Right lobe of liver (tissue), 6 donors: ENCODE measurements around the gene CUL7. TPM values are rescaled to one million over a fixed set of nuclear protein-coding genes. Genes with fewer than 3 reads are reported as not detected.

Experiments used
- ATAC-seq, 4 donors: fragments of 200-7000 bp; cut with Tn5 transposase; one replicate each; pipeline ENCODE4 v1.9.1; 2020; ENCODE audit warnings: mild to moderate bottlenecking in 4 of 4, moderate library complexity in 4 of 4
- DNase-seq, 3 donors: peaks; one replicate each; pipeline ENCODE4 v3.0.0-alpha.2; 2020
- H3K27ac ChIP-seq, 3 donors: fragments of 200-600 bp; one replicate each; pipeline ENCODE4 v1.8.0; 2022
- H3K27me3 ChIP-seq, 2 donors: fragments of 200-600 bp; one replicate each; pipeline ENCODE4 v1.8.0; 2022
- H3K36me3 ChIP-seq, 4 donors: fragments of 200-600 bp; sonication (generic) in 1 of 4; one replicate each; pipeline versions ENCODE4 v1.5.1 to v1.8.0; 2017 to 2022; ENCODE audit warnings: control low read depth in 1 of 4
- H3K4me1 ChIP-seq, 4 donors: fragments of 200-600 bp; sonication (generic) in 1 of 4; one replicate each; pipeline versions ENCODE4 v1.5.1 to v1.8.0; 2017 to 2022; ENCODE audit warnings: control low read depth in 1 of 4
- H3K4me3 ChIP-seq, 3 donors: fragments of 200-600 bp; one replicate each; pipeline ENCODE4 v1.8.0; 2022
- H3K9me3 ChIP-seq, 4 donors: fragments of 200-600 bp; sonication (generic) in 1 of 4; one replicate each; pipeline versions ENCODE4 v1.5.1 to v1.8.0; 2017 to 2022; ENCODE audit warnings: control low read depth in 1 of 4
- POLR2A ChIP-seq: fragments of 450-650 bp; IDR thresholded peaks from one replicate; pipeline ENCODE4 v1.6.1; 2017; ENCODE audit warnings: antibody characterized with exemption, mild to moderate bottlenecking
- WGBS: methylation state at CpG from one replicate; pipeline ENCODE4 v1.1.6; 2018; ENCODE audit warnings: low coverage, low lambda C conversion rate; ENCODE audit not compliant: insufficient coverage; ENCODE audit errors: missing lambda C conversion rate; 5-methylcytosine and 5-hydroxymethylcytosine counted together
- intact Hi-C, 2 donors: fragments of 100-400 bp; cut with DNase I; formaldehyde crosslinking; loops; one replicate each; pipeline versions ENCODE4 v1.11.2 to v1.14.1; 2022
- total RNA-seq, 6 experiments: library from RNA; depleted of rRNA in 2 of 6; stranded (reverse); fragments of >200 nt in 2 of 6; fragmentation: NEBNext Ultra II Directional in 3 of 6; extraction: Animal tissue kit (Norgen Biotek cat#: 25700) in 3 of 6; gene quantifications; one replicate each; pipeline versions ENCODE4 v1.1.0 to v1.2.4, GENCODE V29; 2016 to 2023
- TF ChIP-seq, protein P1 (sequence below), 4 donors: fragments of 200-600 bp in 3 of 4; fragments of 450-650 bp in 1 of 4; IDR thresholded peaks; one replicate each; pipeline versions ENCODE4 v1.5.1 to v1.8.0; 2016 to 2022; ENCODE audit warnings: antibody characterized with exemption in 4 of 4, mild to moderate bottlenecking in 2 of 4
- donor health status: DM: no; HTN: yes; CAD: no.
- donor health status: DM: no; HTN: no; CAD: no.
- donor health status: DM: no; HTN: no; CAD: no.
- donor health status: DM: no; HTN: yes; CAD: no.
- donor health status: DM: no; HTN: yes; CAD: no.

Gene CUL7
- total RNA-seq, 6 experiments from 2014 or later, result 6.5 to 12.7 (median 8.8) TPM

DNA sequence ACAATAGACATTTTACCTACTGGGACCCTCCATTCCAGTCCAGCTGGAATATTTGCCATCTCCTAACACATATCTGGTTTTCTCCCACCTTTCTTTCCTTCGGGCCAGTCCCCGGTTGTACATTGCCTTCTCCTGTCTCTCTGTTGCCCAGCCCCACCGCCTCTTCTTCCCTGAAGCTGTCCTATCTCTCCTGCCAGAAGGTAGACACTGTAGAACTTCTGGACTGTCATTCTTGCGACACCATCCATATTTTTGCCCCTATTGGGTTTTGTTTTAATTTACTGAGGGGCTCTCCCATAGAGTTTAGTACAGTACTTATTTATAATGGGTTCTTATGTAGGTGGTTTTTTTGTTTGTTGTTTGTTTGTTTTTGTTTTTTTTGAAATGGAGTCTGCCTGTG is 27.4 kb upstream of the CUL7 start:
- Histone ChIP-seq H3K4me3 (no peak overlapping the region), H3K27ac (no peak overlapping the region), H3K4me1 (peaks cover 0 to 2% (median 0%) of the 10 kb centered on the region in 4 donors), H3K27me3 (no peaks in the 10 kb centered on the region), H3K9me3 (no peaks in the 10 kb centered on the region), H3K36me3 (no peaks in the 10 kb centered on the region)
- ATAC-seq, result no peak
- 88% methylated on average over 4 of the region's 4 CpGs for WGBS
- intact Hi-C loops, result no loop called here
- DNase-seq, result no peak
- TF ChIP-seq POLR2A, result no peak
- TF ChIP-seq, protein P1, sequence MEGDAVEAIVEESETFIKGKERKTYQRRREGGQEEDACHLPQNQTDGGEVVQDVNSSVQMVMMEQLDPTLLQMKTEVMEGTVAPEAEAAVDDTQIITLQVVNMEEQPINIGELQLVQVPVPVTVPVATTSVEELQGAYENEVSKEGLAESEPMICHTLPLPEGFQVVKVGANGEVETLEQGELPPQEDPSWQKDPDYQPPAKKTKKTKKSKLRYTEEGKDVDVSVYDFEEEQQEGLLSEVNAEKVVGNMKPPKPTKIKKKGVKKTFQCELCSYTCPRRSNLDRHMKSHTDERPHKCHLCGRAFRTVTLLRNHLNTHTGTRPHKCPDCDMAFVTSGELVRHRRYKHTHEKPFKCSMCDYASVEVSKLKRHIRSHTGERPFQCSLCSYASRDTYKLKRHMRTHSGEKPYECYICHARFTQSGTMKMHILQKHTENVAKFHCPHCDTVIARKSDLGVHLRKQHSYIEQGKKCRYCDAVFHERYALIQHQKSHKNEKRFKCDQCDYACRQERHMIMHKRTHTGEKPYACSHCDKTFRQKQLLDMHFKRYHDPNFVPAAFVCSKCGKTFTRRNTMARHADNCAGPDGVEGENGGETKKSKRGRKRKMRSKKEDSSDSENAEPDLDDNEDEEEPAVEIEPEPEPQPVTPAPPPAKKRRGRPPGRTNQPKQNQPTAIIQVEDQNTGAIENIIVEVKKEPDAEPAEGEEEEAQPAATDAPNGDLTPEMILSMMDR (IDR thresholded peaks at IDR 0.05), result no peak

DNA sequence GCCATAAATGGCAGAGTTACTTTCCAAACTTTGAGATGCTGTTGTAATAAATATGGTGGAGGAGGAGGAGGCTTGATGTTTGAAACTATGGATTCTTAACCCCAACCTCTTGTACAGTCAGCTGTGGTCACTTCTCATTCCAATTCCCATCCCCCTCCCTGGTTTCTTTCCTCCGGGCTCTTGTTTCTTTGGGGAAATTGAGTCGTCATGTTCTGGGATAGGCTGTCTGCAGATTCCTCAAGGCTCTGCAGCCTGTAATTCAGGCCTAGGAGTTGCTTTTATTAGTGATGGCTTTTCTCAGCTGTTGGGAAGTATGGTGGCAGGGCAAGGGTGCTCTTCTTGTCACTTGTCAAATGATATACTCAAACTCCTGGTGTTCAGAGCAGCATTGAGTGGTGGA is 25.0 kb upstream of the CUL7 start:
- intact Hi-C loops, result no loop called here
- Histone ChIP-seq H3K9me3 (no peaks in the 10 kb centered on the region), H3K4me1 (peaks cover 0 to 5% (median under 1%) of the 10 kb centered on the region in 4 donors), H3K27me3 (no peaks in the 10 kb centered on the region), H3K27ac (no peak overlapping the region), H3K4me3 (no peak overlapping the region), H3K36me3 (peaks cover 0 to 7% (median under 1%) of the 10 kb centered on the region in 4 donors)
- no peak for ATAC-seq
- no peak for DNase-seq
- WGBS, result 100% methylated on average over 1 of the region's 2 CpGs
- TF ChIP-seq, protein P1 (IDR thresholded peaks at IDR 0.05), result no peak
- no peak for TF ChIP-seq POLR2A

DNA sequence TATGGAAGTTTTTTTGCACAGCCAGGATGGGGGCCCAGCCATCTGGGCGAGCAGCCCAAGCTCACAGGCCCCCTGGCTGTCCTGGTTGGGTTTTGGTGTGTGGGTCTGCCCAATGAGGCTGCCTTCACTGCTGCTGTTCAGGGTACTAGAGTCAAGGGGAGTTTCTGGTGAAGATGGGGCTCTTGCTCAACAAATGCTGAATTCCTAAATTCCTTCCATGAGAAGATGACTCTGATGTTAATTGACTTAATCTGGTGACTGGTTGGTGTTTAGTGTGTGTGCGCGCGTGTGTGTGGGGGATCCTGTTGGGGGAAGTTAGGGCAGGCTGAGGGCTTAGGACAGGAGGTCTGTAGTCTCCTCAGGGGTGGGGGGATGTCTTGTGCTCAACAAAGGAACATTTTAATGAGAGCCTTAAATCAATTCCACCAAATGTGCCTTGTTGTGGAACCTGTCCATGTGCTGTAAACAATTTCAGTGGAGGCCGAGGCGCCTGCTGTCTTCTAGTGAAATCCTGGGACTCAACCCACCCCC is 24.4 kb upstream of the CUL7 start:
- no peak for TF ChIP-seq POLR2A
- TF ChIP-seq, protein P1 (IDR thresholded peaks at IDR 0.05), result no peak
- ATAC-seq, result no peak
- Histone ChIP-seq H3K9me3 (no peaks in the 10 kb centered on the region), H3K27ac (no peak overlapping the region), H3K4me3 (no peak overlapping the region), H3K36me3 (peaks cover 0 to 11% (median 3%) of the 10 kb centered on the region in 4 donors), H3K27me3 (no peaks in the 10 kb centered on the region), H3K4me1 (peaks cover 0 to 5% (median under 1%) of the 10 kb centered on the region in 4 donors)
- DNase-seq, result no peak
- WGBS, result 96% methylated on average over 3 of the region's 6 CpGs
- intact Hi-C loops, result no loop called here

DNA sequence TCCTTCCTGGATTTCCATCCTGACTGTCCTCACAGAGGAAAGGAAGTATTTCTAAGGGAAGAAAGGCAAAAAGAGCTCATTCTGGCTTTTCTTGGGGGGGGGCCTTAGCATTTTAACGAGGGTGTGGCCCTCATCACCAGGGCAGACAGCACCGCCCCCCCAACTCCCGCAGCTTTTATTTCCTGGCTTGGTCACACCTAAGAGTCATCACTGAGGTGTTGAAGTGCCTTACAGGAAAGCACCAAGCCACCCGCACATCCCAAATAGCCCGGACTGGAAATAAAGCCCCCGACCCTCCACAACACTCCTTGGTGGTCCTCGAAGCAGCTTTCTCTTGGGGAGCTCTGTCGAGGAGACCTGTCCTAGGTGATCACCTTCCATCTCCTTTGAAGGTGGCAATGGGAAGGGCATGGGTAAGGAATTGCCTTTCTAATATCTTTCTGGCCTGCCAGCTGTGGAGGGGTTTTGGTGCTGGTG is 23.7 kb upstream of the CUL7 start:
- Histone ChIP-seq H3K9me3 (no peaks in the 10 kb centered on the region), H3K4me3 (no peak overlapping the region), H3K36me3 (peaks cover 0 to 17% (median 6%) of the 10 kb centered on the region in 4 donors), H3K27me3 (no peaks in the 10 kb centered on the region), H3K27ac (no peak overlapping the region), H3K4me1 (peaks cover 0 to 5% (median under 1%) of the 10 kb centered on the region in 4 donors)
- intact Hi-C loops, result no loop called here
- DNase-seq, result no peak
- WGBS, result 63% methylated on average over 4 of the region's 8 CpGs
- TF ChIP-seq, protein P1 (IDR thresholded peaks at IDR 0.05), result no peak
- TF ChIP-seq POLR2A, result no peak
- no peak for ATAC-seq
